Calu3 (cell line): ENCODE data around the gene CCDC63. TPM values are rescaled to one million over a fixed set of nuclear protein-coding genes. Genes with fewer than 3 reads are reported as not detected.

Experiments
- BruUV-seq: library from RNA; stranded (reverse); fragments of 400-500 nt; replicated peaks from 2 replicates; lab custom pipeline; 2021; lab: Mats Ljungman, UMichigan
- CTCF ChIA-PET: fragments of 300-600 bp; sonication (Branson Sonifier 250); formaldehyde crosslinking; loops from one replicate; lab custom pipeline; 2022; ENCODE audit warnings: antibody characterized with exemption; lab: Charles Lee
- DNase-seq: peaks from one replicate; pipeline ENCODE4 v3.0.0; 2022
- H3K27ac Mint-ChIP-seq: one replicate; pipeline ENCODE4 v1.8.0; 2022; ENCODE audit warnings: mixed read lengths; ENCODE audit not compliant: unreplicated experiment
- H3K27me3 Mint-ChIP-seq: one replicate; pipeline ENCODE4 v1.8.0; 2022; ENCODE audit warnings: mixed read lengths; ENCODE audit not compliant: unreplicated experiment
- H3K36me3 Mint-ChIP-seq: one replicate; pipeline ENCODE4 v1.8.0; 2022; ENCODE audit warnings: mild to moderate bottlenecking, moderate library complexity, mixed read lengths; ENCODE audit not compliant: insufficient read depth, unreplicated experiment
- H3K4me1 Mint-ChIP-seq: one replicate; pipeline ENCODE4 v1.8.0; 2022; ENCODE audit warnings: mild to moderate bottlenecking, low read depth, mixed read lengths; ENCODE audit not compliant: unreplicated experiment
- H3K4me3 Mint-ChIP-seq: one replicate; pipeline ENCODE4 v1.8.0; 2022; ENCODE audit warnings: mild to moderate bottlenecking, low read depth, moderate library complexity, mixed read lengths; ENCODE audit not compliant: unreplicated experiment
- H3K9me3 Mint-ChIP-seq: one replicate; pipeline ENCODE4 v1.8.0; 2022; ENCODE audit warnings: low read depth, mixed read lengths; ENCODE audit not compliant: unreplicated experiment
- CTCF ChIP-seq: fragments of 200-600 bp; IDR thresholded peaks from one replicate; pipeline ENCODE4 v1.8.0; 2022; ENCODE audit warnings: antibody characterized with exemption; ENCODE audit not compliant: unreplicated experiment
- intact Hi-C: fragments of 100-400 bp; cut with micrococcal nuclease; formaldehyde crosslinking; loops from one replicate; pipeline ENCODE4 v1.10.0; 2022; ENCODE audit not compliant: unreplicated experiment
- total RNA-seq: library from RNA; stranded (reverse); gene quantifications from 2 replicates; pipeline ENCODE4 v1.2.3, GENCODE V29; 2022

CCDC63 gene
- total RNA-seq, 1 experiment from 2014 or later: not detected

DNA sequence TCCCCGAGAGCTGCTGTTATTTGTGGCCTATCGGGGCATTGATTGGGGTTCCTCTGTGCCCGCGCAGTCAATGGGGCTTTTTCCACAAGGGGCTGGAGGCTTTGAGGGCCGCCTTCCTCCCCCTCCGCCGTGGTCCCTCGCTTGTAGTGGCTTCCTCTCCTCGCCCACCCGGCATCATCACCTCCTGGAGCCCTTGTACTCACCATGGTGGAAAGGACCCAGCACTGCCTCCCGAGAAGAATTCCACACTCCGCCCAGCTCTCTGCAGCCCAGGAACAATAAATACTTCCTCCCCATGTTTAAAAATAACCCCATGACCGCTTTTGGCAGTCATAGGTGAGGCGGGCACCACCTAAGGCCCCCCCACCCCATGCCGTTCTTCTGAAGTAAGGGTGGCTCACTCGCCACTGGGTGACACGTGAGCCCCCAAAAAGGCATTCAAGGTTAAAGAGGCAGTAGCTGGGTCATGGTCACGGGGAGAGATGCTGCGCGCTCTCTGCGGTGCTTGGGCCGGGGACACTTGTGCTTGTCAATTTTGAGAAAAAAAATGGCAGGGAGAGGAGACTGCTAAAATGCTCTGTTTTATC lies 73.6 kb downstream of the CCDC63 start, which contains the start of gene MYL2:
Gene MYL2, minus strand, starts transcription at position 256 of the 587 bp plus-strand sequence. Its CDS starts 50 bp downstream, at position 206.
- Mint-ChIP-seq H3K4me1 (peaks cover 7% of the 10 kb centered on the region), H3K27ac (no peak within 1 kb of the TSS), H3K27me3 (peaks cover 65% of the 10 kb centered on the region), H3K9me3 (peaks cover 2% of the 10 kb centered on the region), H3K4me3 (no peak within 1 kb of the TSS), H3K36me3 (no peaks in the 10 kb centered on the region)
- no peak for TF ChIP-seq CTCF
- no TSS peak for BruUV-seq
- intact Hi-C loops: loop anchor here (10.0 kb wide), 1 partner anchor 274 kb away; no protein-coding TSS in a partner anchor
- DNase-seq: no peak
- CTCF ChIA-PET: no interaction called here

- no peaks in the 10 kb centered on the region for H3K36me3 Mint-ChIP-seq
- intact Hi-C loops: loop anchor here (10.0 kb wide), 1 partner anchor 274 kb away; no protein-coding TSS in a partner anchor
- H3K27me3 Mint-ChIP-seq: peaks cover 73% of the 10 kb centered on the region
- peaks cover 2% of the 10 kb centered on the region for H3K9me3 Mint-ChIP-seq
- H3K27ac Mint-ChIP-seq: no peak overlapping the region
- H3K4me1 Mint-ChIP-seq: peaks cover 7% of the 10 kb centered on the region
- CTCF ChIA-PET: no interaction called here
- H3K4me3 Mint-ChIP-seq: no peak overlapping the region
- DNase-seq: no peak
- no TSS peak for BruUV-seq
- TF ChIP-seq CTCF: no peak
These were observed 74.5 kb downstream of the CCDC63 start for GRCh38 chr12:110921262-110921661.

DNA sequence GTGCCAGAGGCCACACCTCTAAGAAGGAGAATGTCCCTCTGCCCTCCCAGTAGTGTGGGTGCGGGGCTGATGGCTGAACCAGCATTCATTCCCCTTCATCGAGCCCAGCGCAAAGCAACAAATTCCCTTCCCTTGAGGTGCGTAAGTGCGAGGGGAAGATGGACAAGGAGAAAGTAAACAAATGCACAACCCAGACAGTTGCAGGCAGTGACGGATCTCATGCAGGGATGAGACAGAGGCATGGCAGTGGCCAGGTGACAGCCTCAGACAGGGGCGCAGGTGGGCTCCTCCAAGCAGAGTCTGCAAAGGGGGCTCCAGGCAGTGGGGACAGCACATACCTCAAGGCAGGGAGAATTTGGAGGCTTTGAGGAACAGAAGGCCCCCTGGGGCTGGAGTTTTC lies 75.9 kb downstream of the CCDC63 start:
- CTCF ChIA-PET: interaction anchor here (0.7 kb wide), 1 partner anchor 144 kb away, joined by 4 read pairs; no protein-coding TSS in a partner anchor
- DNase-seq: no peak
- H3K4me3 Mint-ChIP-seq: no peak overlapping the region
- H3K9me3 Mint-ChIP-seq: no peaks in the 10 kb centered on the region
- TF ChIP-seq CTCF: no peak
- peaks cover 3% of the 10 kb centered on the region for H3K4me1 Mint-ChIP-seq
- BruUV-seq: no TSS peak
- intact Hi-C loops: loop anchor here (10.0 kb wide), 1 partner anchor 272 kb away; no protein-coding TSS in a partner anchor
- H3K27ac Mint-ChIP-seq: no peak overlapping the region
- H3K27me3 Mint-ChIP-seq: peaks cover 87% of the 10 kb centered on the region
- H3K36me3 Mint-ChIP-seq: no peaks in the 10 kb centered on the region

DNA sequence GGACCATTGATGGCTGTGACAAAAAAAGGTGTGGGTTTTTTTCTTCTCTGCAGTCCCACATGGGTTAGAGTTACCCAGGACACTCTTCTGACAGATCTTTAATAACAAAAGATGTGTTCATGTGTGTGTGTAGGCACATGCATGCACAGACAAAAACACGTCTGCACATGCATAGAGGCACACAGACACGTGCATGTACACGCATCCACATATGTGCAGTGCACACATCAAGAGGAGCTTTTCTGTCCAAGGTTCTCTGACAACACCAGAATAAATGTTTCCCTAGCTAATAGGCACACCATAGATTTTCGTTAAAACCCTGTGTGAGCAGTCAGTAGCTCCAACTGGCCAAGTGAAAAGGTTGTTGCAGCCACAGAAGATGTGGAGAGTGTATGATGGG lies 76.4 kb downstream of the CCDC63 start:
- H3K9me3 Mint-ChIP-seq: no peaks in the 10 kb centered on the region
- CTCF ChIA-PET: no interaction called here
- TF ChIP-seq CTCF: no peak
- no peak for DNase-seq
- H3K27ac Mint-ChIP-seq: no peak overlapping the region
- H3K4me1 Mint-ChIP-seq: no peaks in the 10 kb centered on the region
- no TSS peak for BruUV-seq
- intact Hi-C loops: loop anchor here (10.0 kb wide), 1 partner anchor 272 kb away; no protein-coding TSS in a partner anchor
- H3K27me3 Mint-ChIP-seq: peaks cover 92% of the 10 kb centered on the region
- H3K4me3 Mint-ChIP-seq: no peak overlapping the region
- no peaks in the 10 kb centered on the region for H3K36me3 Mint-ChIP-seq
